ENCODE results near the gene RIMBP3C.
"Not testable (repeated sequence)": the region's sequence is repeated elsewhere in the genome, so short reads cannot be mapped to it uniquely, and the experiment has no call there.

Gene RIMBP3C, protein sequence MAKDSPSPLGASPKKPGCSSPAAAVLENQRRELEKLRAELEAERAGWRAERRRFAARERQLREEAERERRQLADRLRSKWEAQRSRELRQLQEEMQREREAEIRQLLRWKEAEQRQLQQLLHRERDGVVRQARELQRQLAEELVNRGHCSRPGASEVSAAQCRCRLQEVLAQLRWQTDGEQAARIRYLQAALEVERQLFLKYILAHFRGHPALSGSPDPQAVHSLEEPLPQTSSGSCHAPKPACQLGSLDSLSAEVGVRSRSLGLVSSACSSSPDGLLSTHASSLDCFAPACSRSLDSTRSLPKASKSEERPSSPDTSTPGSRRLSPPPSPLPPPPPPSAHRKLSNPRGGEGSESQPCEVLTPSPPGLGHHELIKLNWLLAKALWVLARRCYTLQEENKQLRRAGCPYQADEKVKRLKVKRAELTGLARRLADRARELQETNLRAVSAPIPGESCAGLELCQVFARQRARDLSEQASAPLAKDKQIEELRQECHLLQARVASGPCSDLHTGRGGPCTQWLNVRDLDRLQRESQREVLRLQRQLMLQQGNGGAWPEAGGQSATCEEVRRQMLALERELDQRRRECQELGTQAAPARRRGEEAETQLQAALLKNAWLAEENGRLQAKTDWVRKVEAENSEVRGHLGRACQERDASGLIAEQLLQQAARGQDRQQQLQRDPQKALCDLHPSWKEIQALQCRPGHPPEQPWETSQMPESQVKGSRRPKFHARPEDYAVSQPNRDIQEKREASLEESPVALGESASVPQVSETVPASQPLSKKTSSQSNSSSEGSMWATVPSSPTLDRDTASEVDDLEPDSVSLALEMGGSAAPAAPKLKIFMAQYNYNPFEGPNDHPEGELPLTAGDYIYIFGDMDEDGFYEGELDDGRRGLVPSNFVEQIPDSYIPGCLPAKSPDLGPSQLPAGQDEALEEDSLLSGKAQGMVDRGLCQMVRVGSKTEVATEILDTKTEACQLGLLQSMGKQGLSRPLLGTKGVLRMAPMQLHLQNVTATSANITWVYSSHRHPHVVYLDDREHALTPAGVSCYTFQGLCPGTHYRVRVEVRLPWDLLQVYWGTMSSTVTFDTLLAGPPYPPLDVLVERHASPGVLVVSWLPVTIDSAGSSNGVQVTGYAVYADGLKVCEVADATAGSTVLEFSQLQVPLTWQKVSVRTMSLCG (N-terminal part only)

DNA sequence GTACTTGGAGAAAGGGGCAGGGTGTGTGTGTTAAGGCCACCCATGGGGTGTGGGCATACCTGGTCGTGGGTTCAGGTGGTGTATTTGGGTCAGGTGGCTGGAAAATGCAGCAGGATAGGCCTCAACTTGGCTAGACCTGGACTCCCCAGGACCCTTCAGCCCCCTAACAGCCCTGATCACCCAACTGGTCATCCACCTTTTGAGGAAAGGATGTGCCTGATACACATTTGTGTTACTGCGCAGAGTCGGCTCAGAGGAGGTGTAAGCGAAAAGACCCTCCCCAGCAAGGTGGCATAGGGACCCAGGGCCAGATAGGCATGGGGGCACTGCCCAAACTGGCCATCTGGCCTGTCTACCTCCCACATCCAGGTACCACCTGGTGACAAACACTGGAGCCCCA, at the start of gene RIMBP3C:
RIMBP3C (minus strand) TSS at position 101 of the 400 bp plus-strand sequence. CDS start 485 bp downstream, outside the sequence.
- DNase-seq (ENCODE audit: low read depth, low spot score); CTCF ChIA-PET; H3K4me3 ChIP-seq (ENCODE audit: low read depth, low read length); POLR2A ChIA-PET: not testable (repeated sequence)

DNA sequence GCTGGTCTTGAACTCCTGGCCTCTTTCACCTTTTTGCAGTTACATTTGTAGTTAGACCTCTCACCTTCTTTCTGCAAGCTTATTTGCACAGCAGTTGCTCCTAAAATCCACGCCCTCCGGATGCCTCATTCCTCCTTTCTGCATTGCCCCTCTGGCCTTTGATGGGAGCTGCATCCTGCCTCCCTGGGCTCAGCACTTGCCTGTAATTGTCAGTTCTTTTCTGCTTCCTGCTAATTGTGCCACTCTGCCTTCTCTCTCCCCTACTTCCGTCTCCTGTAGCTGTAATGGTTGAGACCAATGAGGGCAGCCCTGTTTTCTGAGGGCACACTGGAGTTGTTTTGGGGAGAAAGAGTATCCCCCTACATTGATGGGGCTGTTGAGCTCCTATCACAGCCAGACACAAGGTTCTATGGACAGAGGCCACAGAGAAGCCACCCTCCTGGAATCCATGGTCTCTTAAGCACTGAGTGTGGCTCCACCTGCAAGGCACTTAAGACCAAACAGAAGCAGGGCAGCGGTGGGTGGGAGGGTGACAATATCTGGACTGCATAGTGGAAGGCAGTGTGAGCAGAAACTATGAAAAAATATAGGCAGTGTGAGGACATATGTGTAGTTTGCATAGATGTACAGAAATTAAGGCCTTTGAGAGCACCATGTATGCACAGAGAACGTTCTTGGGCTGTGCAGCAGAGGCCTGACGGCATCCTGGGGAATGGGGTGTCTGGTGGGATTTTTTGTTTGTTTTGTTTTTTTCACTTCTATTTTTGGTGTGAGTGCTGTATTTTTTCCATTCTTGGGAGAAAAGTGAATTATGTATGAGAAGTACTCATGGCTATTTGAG, 48.0 kb upstream of the RIMBP3C start:
- POLR2A ChIA-PET, result no interaction called here
- DNase-seq (ENCODE audit: low read depth, low spot score), result no peak

DNA sequence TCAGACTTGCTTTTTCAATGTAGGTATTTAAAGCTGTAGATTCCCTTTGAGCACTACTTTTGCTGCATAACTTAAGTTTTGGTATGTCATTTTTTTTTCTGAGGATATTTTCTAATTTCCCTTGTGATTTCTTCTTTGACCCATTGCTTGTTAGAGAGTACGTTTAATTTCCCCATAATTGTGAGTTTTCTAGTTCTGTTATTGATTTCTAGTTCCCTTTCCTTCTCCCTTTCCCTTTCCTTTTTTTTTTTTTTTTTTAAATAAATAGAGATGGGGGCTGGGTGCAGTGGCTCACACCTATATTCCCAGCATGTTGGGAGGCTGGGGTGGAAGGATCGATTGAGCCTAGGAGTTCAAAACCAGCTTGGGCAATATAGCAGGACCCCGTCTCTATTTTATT, 47.0 kb upstream of the RIMBP3C start:
- TF ChIP-seq, protein P1, sequence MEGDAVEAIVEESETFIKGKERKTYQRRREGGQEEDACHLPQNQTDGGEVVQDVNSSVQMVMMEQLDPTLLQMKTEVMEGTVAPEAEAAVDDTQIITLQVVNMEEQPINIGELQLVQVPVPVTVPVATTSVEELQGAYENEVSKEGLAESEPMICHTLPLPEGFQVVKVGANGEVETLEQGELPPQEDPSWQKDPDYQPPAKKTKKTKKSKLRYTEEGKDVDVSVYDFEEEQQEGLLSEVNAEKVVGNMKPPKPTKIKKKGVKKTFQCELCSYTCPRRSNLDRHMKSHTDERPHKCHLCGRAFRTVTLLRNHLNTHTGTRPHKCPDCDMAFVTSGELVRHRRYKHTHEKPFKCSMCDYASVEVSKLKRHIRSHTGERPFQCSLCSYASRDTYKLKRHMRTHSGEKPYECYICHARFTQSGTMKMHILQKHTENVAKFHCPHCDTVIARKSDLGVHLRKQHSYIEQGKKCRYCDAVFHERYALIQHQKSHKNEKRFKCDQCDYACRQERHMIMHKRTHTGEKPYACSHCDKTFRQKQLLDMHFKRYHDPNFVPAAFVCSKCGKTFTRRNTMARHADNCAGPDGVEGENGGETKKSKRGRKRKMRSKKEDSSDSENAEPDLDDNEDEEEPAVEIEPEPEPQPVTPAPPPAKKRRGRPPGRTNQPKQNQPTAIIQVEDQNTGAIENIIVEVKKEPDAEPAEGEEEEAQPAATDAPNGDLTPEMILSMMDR (IDR thresholded peaks at IDR 0.05; ENCODE audit: insufficient read depth, low read length, missing control alignments), result no peak
- ChIA-PET POLR2A (no interaction called here), CTCF (interaction anchor here (0.9 to 1.8 kb wide), 2 partner anchors 31 to 48 kb away, joined by 3 to 7 read pairs; partner anchors contain the start of gene YDJC)
- no peak overlapping the region for H3K4me3 ChIP-seq (ENCODE audit: low read depth, low read length)
- no peak for DNase-seq (ENCODE audit: low read depth, low spot score)

More for the DNA sequence above, 48.0 kb upstream of the RIMBP3C start:
- CTCF ChIA-PET, result interaction anchor here (0.9 to 1.8 kb wide), 2 partner anchors 30 to 47 kb away, joined by 3 to 7 read pairs; partner anchors contain the start of gene YDJC
- H3K4me3 ChIP-seq (ENCODE audit: low read depth, low read length), result no peak overlapping the region
- TF ChIP-seq, protein P1 (IDR thresholded peaks at IDR 0.05; ENCODE audit: insufficient read depth, low read length, missing control alignments), result no peak

DNA sequence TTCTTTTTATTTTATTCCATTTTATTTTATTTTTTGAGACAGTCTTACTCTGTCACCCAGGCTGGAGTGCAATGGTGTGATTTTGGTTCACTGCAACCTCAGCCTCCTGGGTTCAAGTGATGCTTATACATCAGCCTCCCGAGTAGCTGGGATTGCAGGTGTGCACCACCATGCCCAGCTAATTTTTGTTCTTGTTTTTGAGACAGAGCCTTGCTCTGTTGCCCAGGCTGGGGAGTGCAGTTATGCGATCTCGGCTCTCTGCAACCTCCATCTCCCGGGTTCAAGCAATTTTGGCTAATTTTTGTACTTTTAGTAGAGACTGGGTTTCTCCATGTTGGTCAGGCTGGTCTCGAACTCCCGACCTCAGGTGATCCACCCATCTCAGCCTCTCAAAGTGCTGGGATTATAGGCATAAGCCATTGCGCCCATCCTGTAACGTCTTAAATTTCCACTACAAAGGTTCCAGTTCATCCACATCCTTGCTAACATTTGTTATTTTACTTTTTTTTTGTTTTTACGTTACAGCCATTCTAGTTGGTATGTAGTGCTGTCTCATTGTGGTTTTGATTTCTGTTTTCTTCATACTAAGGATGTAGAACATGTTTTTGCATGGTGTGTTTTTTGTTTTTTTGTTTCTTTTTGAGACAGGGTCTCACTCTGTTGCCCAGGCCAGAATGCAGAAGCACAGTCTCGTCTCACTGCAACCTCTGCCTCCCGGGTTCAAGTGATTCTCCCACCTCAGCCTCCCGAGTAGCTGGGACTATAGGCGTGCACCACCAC, 45.3 kb upstream of the RIMBP3C start:
- POLR2A ChIA-PET; DNase-seq (ENCODE audit: low read depth, low spot score); H3K4me3 ChIP-seq (ENCODE audit: low read depth, low read length): not testable (repeated sequence)
- CTCF ChIA-PET, result interaction anchor here (1.0 kb wide), 1 partner anchor 11 kb away, joined by 3 read pairs; no protein-coding TSS in a partner anchor

DNA sequence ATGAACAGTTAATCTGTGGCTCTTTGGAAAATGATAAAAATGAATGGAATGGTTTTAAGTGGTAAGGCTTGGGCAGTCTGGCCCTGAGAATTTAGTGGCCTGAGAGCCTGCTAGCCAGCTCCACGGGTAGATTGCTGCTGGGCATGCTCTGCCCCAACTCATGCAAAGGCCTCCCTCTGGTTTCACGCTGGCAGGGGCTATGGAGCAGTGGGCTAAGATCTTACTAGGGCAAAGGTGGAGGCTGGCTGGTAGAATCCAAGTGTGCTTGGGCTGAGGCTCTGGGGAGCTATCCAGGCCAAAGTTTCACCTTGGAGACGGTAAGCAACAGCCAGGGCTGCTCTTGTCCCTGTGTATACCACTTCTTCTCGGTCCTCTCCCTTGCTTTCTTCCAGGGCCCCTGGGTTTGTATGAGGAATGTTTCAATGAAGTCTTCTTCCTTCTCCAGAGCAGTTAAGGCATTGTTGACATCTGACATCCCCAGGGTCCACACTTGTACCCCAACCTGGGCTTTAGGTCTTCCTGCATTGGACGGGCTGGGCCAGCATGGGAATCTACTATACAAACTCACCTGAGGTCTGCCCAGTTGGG, 43.7 kb upstream of the RIMBP3C start:
- H3K4me3 ChIP-seq (ENCODE audit: low read depth, low read length), result no peak overlapping the region
- ChIA-PET POLR2A (interaction anchor here (0.6 to 0.7 kb wide), 2 partner anchors 10 to 27 kb away, joined by 3 read pairs; partner anchors contain the start of gene UBE2L3), CTCF (interaction anchor here (2.3 kb wide), 1 partner anchor 11 kb away, joined by 6 read pairs; no protein-coding TSS in a partner anchor)
- TF ChIP-seq, protein P1 (IDR thresholded peaks at IDR 0.05; ENCODE audit: insufficient read depth, low read length, missing control alignments), result no peak
- DNase-seq (ENCODE audit: low read depth, low spot score), result no peak
